SU-DHL-6 (cell line): Measurements from ENCODE around the gene ZNF584.

Experiments used
- H2AFZ ChIP-seq: fragments of 200-600 bp; sonication (generic); 2 replicates; pipeline ENCODE4 v1.6.1; 2014; ENCODE audit warnings: low read depth, mild to moderate bottlenecking, moderate library complexity, mixed read lengths, antibody characterized with exemption, low read length; ENCODE audit not compliant: severe bottlenecking
- H3F3A ChIP-seq: fragments of 200-600 bp; shearing (Covaris generic); 2 replicates; pipeline ENCODE4 v1.6.0; 2016; ENCODE audit warnings: antibody characterized with exemption, mild to moderate bottlenecking; ENCODE audit not compliant: insufficient read depth
- H3K27ac ChIP-seq: fragments of 200-600 bp; sonication (generic); 2 replicates; pipeline ENCODE4 v1.5.1; 2016; ENCODE audit warnings: low read depth, mild to moderate bottlenecking, low read length, moderate library complexity, mixed read lengths
- H3K27me3 ChIP-seq: fragments of 200-600 bp; sonication (generic), shearing (Covaris generic); 2 replicates; pipeline ENCODE4 v1.6.0; 2014; ENCODE audit warnings: mild to moderate bottlenecking, low read length
- H3K36me3 ChIP-seq: fragments of 200-600 bp; sonication (generic); 2 replicates; pipeline ENCODE4 v1.6.1; 2014; ENCODE audit warnings: mild to moderate bottlenecking, low read length, mixed read lengths
- H3K4me2 ChIP-seq: fragments of 300-600, 200-600 bp; shearing (Covaris generic), sonication (generic); 2 replicates; pipeline ENCODE4 v1.6.0; 2014; ENCODE audit warnings: low read length, low read depth, mild to moderate bottlenecking; ENCODE audit not compliant: poor library complexity, severe bottlenecking
- H3K4me3 ChIP-seq: fragments of 200-600 bp; sonication (generic); 2 replicates; pipeline ENCODE4 v1.5.1; 2014; ENCODE audit warnings: antibody characterized with exemption, low read length, mild to moderate bottlenecking, mixed read lengths; ENCODE audit not compliant: insufficient read depth, poor library complexity, severe bottlenecking
- H3K79me2 ChIP-seq: fragments of 200-600 bp; sonication (generic); 2 replicates; pipeline ENCODE4 v1.6.1; 2014; ENCODE audit warnings: mild to moderate bottlenecking, low read length, moderate library complexity; ENCODE audit not compliant: insufficient read depth
- H3K9ac ChIP-seq: fragments of 200-600 bp; sonication (generic); 2 replicates; pipeline ENCODE4 v1.7.0; 2014; ENCODE audit warnings: mild to moderate bottlenecking, low read length
- H3K9me2 ChIP-seq: fragments of 200-600 bp; sonication (generic); replicated peaks from 2 replicates; pipeline ENCODE4 v1.6.1; 2014; ENCODE audit warnings: low read length; ENCODE audit not compliant: insufficient read depth
- H3K9me3 ChIP-seq: fragments of 200-600 bp; sonication (generic); 2 replicates; pipeline ENCODE4 v1.6.1; 2014; ENCODE audit warnings: low read length, mixed read lengths; ENCODE audit not compliant: insufficient read depth
- H4K20me1 ChIP-seq: fragments of 200-600 bp; sonication (generic); 2 replicates; pipeline ENCODE4 v1.6.1; 2014; ENCODE audit warnings: low read depth, mild to moderate bottlenecking, antibody characterized with exemption, low read length, moderate library complexity, mixed read lengths
- CTCF ChIP-seq: fragments of 200-600 bp; sonication (generic); IDR thresholded peaks from one replicate; pipeline ENCODE4 v1.5.1; 2017; ENCODE audit warnings: antibody characterized with exemption, mild to moderate bottlenecking, low read length, moderate library complexity; ENCODE audit not compliant: insufficient read depth, poor library complexity, severe bottlenecking
- EZH2phosphoT487 ChIP-seq: fragments of 200-600 bp; sonication (generic), shearing (Covaris generic); conservative IDR thresholded peaks from 2 replicates; pipeline ENCODE4 v1.6.1; 2018; ENCODE audit warnings: mild to moderate bottlenecking, antibody characterized with exemption, low read length, moderate library complexity, mixed read lengths

Gene ZNF584

GRCh38 chr19:58466760-58467589 is 58.5 kb downstream of the ZNF584 start, which contains the start of gene ZNF324:
TSS of gene ZNF324 (plus strand) at chr19:58467080. CDS start at chr19:58469186, 2,106 bp downstream.
- Histone ChIP-seq H3K4me2 (peak within 1 kb of the TSS; percentile 79), H3K9ac (peak within 1 kb of the TSS; percentile 75), H3K9me2 (no peaks in the 10 kb centered on the region), H2AFZ (peak within 1 kb of the TSS; percentile 83), H3K27me3 (no peaks in the 10 kb centered on the region), H3K79me2 (peaks cover 7% of the 10 kb centered on the region), H4K20me1 (no peaks in the 10 kb centered on the region), H3K27ac (peak within 1 kb of the TSS; percentile 12; the same call in 1 of the 2 replicates), H3K9me3 (no peaks in the 10 kb centered on the region), H3K36me3 (no peaks in the 10 kb centered on the region), H3K4me3 (peak within 1 kb of the TSS; percentile 68), H3F3A (no peaks in the 10 kb centered on the region)
- TF ChIP-seq EZH2phosphoT487 = no peak
- no peak for TF ChIP-seq CTCF
